ENCODE data around the gene SLC22A23. TPM values are rescaled to one million over a fixed set of nuclear protein-coding genes. Genes with fewer than 3 reads are reported as not detected.

Gene SLC22A23
- total RNA-seq, 1 donor from 2014 or later = 14.6 TPM

DNA sequence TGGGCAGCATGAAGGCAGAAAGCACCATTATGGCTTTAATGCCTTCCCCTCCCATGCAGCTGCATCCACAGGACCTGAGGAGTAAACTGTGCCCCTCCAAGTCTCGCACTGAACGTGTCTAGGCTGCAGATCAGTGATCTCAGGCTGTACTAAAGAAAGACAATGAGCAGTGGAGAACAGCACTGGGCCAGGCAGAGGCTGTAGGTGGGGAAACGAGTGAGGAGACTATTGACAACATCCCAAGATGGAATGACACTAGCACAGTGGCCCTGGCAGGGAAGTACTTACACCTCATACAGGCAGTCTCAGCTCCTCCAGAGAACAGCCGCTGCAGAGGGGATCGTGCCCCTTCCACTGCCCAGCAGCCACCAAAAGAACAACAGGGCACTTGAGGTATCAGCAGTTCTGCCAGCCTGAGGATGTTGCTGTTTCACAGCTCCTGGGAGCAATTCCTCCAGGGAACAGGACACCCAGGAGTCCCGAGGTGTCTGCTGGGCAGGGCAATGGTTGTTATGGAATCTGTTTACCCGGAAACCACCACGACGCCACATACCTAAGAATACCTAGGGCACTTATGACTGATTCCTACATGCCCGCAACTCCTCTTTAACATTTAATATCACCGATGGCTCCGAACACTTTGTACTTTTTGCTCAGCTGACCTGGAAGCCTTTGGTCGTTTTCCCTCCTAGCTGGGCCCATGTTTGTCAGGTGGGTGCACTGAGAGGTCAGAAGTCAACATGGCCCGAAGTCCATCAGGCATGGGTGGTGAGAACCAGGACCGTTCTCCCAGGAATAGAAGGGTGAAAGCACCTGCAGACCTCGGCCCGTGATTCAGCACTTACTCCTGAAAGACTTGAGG lies 79.1 kb downstream of the SLC22A23 start:
- H3K27ac Mint-ChIP-seq (ENCODE audit: unreplicated experiment) = peak overlapping the region; percentile 85

DNA sequence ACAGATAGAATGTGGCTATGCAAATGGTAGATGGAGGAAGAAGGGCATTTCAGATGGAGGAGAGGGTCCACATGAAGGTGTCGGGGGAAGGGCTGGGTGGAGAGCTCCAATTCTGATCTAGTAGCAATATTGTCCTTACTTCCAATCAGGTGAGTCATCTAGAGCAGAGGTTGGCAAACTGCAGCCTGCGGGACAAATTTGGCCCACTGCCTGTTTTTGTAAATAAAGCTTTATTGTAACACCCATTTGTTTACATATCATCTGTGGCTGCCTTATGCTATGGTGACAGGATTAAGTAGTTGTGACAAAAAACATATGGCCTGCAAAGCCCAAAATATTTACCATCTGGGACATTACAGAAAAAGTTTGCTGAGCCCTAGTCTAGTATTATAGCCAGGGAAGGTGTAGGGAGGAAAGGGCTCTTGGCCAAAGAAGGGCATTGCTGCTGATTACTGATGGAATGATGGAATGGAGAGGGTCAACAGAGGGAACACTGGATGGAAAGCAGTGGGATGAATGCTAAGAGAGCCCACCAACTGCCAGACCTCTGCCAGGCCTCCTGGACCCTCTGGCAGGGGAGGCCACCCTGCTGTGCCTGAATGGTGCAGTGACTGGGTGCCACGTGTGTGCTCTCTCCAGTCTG lies 79.8 kb downstream of the SLC22A23 start:
- peaks cover 2% of the 10 kb centered on the region for H3K36me3 Mint-ChIP-seq (ENCODE audit: low read depth)
- H3K4me3 Mint-ChIP-seq = no peak overlapping the region
- peaks cover 54% of the 10 kb centered on the region for H3K4me1 Mint-ChIP-seq
- H3K27ac Mint-ChIP-seq (ENCODE audit: unreplicated experiment) = no peak overlapping the region
- TF ChIP-seq, protein P1, sequence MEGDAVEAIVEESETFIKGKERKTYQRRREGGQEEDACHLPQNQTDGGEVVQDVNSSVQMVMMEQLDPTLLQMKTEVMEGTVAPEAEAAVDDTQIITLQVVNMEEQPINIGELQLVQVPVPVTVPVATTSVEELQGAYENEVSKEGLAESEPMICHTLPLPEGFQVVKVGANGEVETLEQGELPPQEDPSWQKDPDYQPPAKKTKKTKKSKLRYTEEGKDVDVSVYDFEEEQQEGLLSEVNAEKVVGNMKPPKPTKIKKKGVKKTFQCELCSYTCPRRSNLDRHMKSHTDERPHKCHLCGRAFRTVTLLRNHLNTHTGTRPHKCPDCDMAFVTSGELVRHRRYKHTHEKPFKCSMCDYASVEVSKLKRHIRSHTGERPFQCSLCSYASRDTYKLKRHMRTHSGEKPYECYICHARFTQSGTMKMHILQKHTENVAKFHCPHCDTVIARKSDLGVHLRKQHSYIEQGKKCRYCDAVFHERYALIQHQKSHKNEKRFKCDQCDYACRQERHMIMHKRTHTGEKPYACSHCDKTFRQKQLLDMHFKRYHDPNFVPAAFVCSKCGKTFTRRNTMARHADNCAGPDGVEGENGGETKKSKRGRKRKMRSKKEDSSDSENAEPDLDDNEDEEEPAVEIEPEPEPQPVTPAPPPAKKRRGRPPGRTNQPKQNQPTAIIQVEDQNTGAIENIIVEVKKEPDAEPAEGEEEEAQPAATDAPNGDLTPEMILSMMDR (conservative IDR thresholded peaks at IDR 0.05) = no peak
- no peaks in the 10 kb centered on the region for H3K27me3 Mint-ChIP-seq (ENCODE audit: low read depth)
- DNase-seq (ENCODE audit: low read depth, low spot score) = no peak
- H3K9me3 Mint-ChIP-seq = no peaks in the 10 kb centered on the region

More for the DNA sequence above, 79.1 kb downstream of the SLC22A23 start:
- DNase-seq (ENCODE audit: low read depth, low spot score) = no peak
- Mint-ChIP-seq H3K27me3 (ENCODE audit: low read depth) (no peaks in the 10 kb centered on the region), H3K9me3 (no peaks in the 10 kb centered on the region), H3K4me1 (peaks cover 52% of the 10 kb centered on the region), H3K4me3 (no peak overlapping the region), H3K36me3 (ENCODE audit: low read depth) (peaks cover 2% of the 10 kb centered on the region)
- TF ChIP-seq, protein P1 (conservative IDR thresholded peaks at IDR 0.05) = no peak

DNA sequence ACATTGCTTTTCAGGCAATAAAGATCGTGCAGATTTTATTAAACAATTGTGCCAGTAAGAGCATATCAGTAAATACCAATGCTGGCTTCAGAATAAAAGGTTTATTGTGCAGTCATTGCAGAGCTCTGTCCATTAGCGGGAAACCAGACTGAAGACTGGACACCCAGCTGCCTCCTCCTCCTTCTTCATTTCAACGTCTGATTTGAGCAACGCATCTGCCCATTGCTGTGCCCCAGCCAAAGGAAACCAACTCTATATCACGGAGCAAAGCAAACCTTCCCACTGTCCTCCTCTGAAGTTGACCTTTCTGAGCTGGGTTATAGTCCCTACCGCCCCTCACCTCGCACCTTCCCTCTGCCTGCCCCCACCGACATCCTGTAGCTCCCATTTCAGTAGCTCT lies 80.8 kb downstream of the SLC22A23 start:
- TF ChIP-seq, protein P1 (conservative IDR thresholded peaks at IDR 0.05) = no peak
- H3K4me1 Mint-ChIP-seq = peaks cover 46% of the 10 kb centered on the region
- H3K27ac Mint-ChIP-seq (ENCODE audit: unreplicated experiment) = peak overlapping the region; percentile 1
- no peak overlapping the region for H3K4me3 Mint-ChIP-seq
- H3K36me3 Mint-ChIP-seq (ENCODE audit: low read depth) = peaks cover 2% of the 10 kb centered on the region
- no peak for DNase-seq (ENCODE audit: low read depth, low spot score)
- H3K9me3 Mint-ChIP-seq = no peaks in the 10 kb centered on the region
- H3K27me3 Mint-ChIP-seq (ENCODE audit: low read depth) = no peaks in the 10 kb centered on the region

DNA sequence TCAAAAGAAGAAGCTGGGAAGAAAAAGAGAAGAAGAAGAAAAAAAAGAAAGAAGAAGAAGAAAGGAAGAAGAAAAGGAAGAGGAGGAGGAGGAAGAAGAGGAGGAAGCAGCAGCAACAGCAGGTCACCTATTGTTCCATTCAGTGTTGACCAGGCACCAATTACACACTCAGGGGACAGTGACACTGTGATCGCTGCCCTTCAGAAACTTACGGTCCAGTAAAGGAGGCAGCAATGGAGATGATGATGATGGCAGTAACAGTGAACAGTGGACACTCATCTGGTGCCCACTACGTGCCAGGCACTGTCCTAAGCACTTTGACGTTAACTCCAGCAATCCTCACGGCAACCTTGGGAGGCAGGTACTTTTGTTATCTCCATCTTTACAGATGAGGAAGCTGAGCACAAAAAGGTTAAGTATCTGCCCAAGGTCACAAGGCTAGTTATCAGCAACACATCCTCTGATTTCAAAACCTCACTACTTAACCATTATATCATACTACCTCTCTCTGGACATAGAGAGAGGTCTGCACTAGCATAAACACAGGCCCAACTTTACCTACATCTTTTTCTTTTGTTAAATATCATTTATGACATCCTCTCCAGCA lies 83.2 kb downstream of the SLC22A23 start:
- Mint-ChIP-seq H3K36me3 (ENCODE audit: low read depth) (peaks cover 2% of the 10 kb centered on the region), H3K27ac (ENCODE audit: unreplicated experiment) (no peak overlapping the region)
- TF ChIP-seq, protein P1 (conservative IDR thresholded peaks at IDR 0.05) = no peak

DNA sequence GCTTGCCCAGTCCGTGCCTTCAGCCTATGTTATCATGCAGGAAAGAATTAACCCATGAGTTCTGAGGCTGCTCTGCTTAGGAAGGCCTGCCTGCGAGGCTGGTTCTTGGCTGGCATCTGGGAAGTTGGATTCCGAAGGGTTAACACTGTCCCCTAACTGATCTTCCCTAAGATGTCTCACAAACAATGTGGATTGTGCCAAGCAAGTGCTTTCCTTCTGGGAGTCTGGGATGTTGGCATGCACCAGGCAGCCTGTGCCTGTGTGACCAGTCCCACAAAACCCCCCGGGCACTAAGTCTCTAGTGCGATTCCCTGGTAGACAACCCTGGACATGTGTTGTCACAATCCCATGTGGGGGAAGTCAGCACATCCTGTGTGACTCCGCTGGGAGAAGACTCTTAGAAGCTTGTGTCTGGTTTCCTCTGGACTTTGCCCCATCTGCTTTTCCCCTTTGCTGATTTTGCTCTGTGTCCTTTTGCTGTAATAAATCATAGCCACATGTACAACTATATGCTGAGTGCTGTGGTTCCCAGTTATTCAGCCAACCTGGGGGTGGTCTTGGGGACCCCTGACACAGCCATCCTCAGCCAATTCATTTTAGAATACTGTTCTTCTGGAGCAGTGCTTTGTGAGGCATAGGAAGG lies 83.8 kb downstream of the SLC22A23 start:
- Mint-ChIP-seq H3K27me3 (ENCODE audit: low read depth) (no peaks in the 10 kb centered on the region), H3K27ac (ENCODE audit: unreplicated experiment) (no peak overlapping the region), H3K36me3 (ENCODE audit: low read depth) (peaks cover 2% of the 10 kb centered on the region), H3K4me1 (peaks cover 42% of the 10 kb centered on the region), H3K4me3 (no peak overlapping the region), H3K9me3 (no peaks in the 10 kb centered on the region)
- DNase-seq (ENCODE audit: low read depth, low spot score) = no peak
- TF ChIP-seq, protein P1 (conservative IDR thresholded peaks at IDR 0.05) = no peak

More for the DNA sequence above, 83.2 kb downstream of the SLC22A23 start:
- H3K4me3 Mint-ChIP-seq = no peak overlapping the region
- H3K4me1 Mint-ChIP-seq = peaks cover 46% of the 10 kb centered on the region
- no peak for DNase-seq (ENCODE audit: low read depth, low spot score)
- H3K9me3 Mint-ChIP-seq = no peaks in the 10 kb centered on the region
- no peaks in the 10 kb centered on the region for H3K27me3 Mint-ChIP-seq (ENCODE audit: low read depth)
